ENCODE data around the gene DMAC2L. TPM values are rescaled to one million over a fixed set of nuclear protein-coding genes. Genes with fewer than 3 reads are reported as not detected.

The DMAC2L gene
- total and polyA plus RNA-seq, 2 experiments from 2014 or later, result 8.5 to 33.3 TPM

- no peaks in the 10 kb centered on the region for H3K9me3 ChIP-seq (ENCODE audit: low read depth)
- H3K4me1 ChIP-seq (ENCODE audit: low read depth), result peaks cover 2% of the 10 kb centered on the region
- H3K27me3 ChIP-seq, result peaks cover 8% of the 10 kb centered on the region
- no peak overlapping the region for H3K4me3 ChIP-seq
- TF ChIP-seq CTCF (IDR thresholded peaks at IDR 0.05; ENCODE audit: low read depth, low read length), result no peak
- no peak overlapping the region for H3K27ac ChIP-seq
- DNase-seq (ENCODE audit: low read depth in 1 of 2, low spot score in 1 of 2), result no peak
- H3K36me3 ChIP-seq, result no peaks in the 10 kb centered on the region
Observed at GRCh38 chr14:50371546-50371945, 59.4 kb downstream of the DMAC2L start.

- TF ChIP-seq CTCF (IDR thresholded peaks at IDR 0.05; ENCODE audit: low read depth, low read length), result no peak
- Histone ChIP-seq H3K9me3 (ENCODE audit: low read depth) (no peaks in the 10 kb centered on the region), H3K27me3 (peaks cover 8% of the 10 kb centered on the region), H3K4me3 (no peak overlapping the region), H3K36me3 (no peaks in the 10 kb centered on the region), H3K4me1 (ENCODE audit: low read depth) (no peaks in the 10 kb centered on the region), H3K27ac (no peak overlapping the region)
- DNase-seq (ENCODE audit: low read depth in 1 of 2, low spot score in 1 of 2), result no peak
Observed at GRCh38 chr14:50373959-50374358, 61.8 kb downstream of the DMAC2L start.

- no peaks in the 10 kb centered on the region for H3K9me3 ChIP-seq (ENCODE audit: low read depth)
- no peak for TF ChIP-seq CTCF (IDR thresholded peaks at IDR 0.05; ENCODE audit: low read depth, low read length)
- no peaks in the 10 kb centered on the region for H3K36me3 ChIP-seq
- no peak overlapping the region for H3K27ac ChIP-seq
- H3K27me3 ChIP-seq, result peaks cover 11% of the 10 kb centered on the region
- H3K4me1 ChIP-seq (ENCODE audit: low read depth), result no peaks in the 10 kb centered on the region
- no peak overlapping the region for H3K4me3 ChIP-seq
- DNase-seq (ENCODE audit: low read depth in 1 of 2, low spot score in 1 of 2), result no peak
Observed at GRCh38 chr14:50375760-50376159, 63.6 kb downstream of the DMAC2L start.

Other genes with a start within 250 kb of the DMAC2L start
- 3.8 and 4.8 TPM in 2 replicates for gene VCPKMT, start 195.8 kb upstream of the DMAC2L start, total RNA-seq
- 8.7 and 10.7 TPM in 2 replicates for gene VCPKMT, start 195.8 kb upstream of the DMAC2L start, polyA plus RNA-seq
- gene SOS2, start 80.7 kb upstream of the DMAC2L start, total RNA-seq, result 10.1 and 14.3 TPM in 2 replicates
- gene SOS2, start 80.7 kb upstream of the DMAC2L start, polyA plus RNA-seq, result 11.8 and 15.4 TPM in 2 replicates
- gene L2HGDH, start 95 bp upstream of the DMAC2L start, total RNA-seq, result 13.8 and 14.4 TPM in 2 replicates
- 9.4 and 18.3 TPM in 2 replicates for gene L2HGDH, start 95 bp upstream of the DMAC2L start, polyA plus RNA-seq
- gene CDKL1, start 84.6 kb downstream of the DMAC2L start, total RNA-seq, result 0.63 and 1.0 TPM in 2 replicates
- 0.17 and 2.5 TPM in 2 replicates for gene CDKL1, start 84.6 kb downstream of the DMAC2L start, polyA plus RNA-seq
- gene MAP4K5, start 220.2 kb downstream of the DMAC2L start, total RNA-seq, result 158 and 402 TPM in 2 replicates
- gene MAP4K5, start 220.2 kb downstream of the DMAC2L start, polyA plus RNA-seq, result 53.0 and 79.2 TPM in 2 replicates
- gene ATL1, start 247.8 kb downstream of the DMAC2L start, total RNA-seq, result 0.39 and 1.5 TPM in 2 replicates
- gene ATL1, start 247.8 kb downstream of the DMAC2L start, polyA plus RNA-seq, result 1.0 and 3.3 TPM in 2 replicates